OCI-LY3 (cell line): ENCODE data around the gene DTX3L.

Experiments used
- EZH2phosphoT487 ChIP-seq: fragments of 200-600 bp; shearing (Covaris generic); IDR thresholded peaks from 2 replicates; pipeline ENCODE4 v1.6.1; 2018; ENCODE audit warnings: antibody characterized with exemption, mixed run types, low read depth
- TF ChIP-seq, protein P1 (sequence below): fragments of 200-600, 300-600 bp; sonication (generic); IDR thresholded peaks from 2 replicates; pipeline ENCODE4 v1.5.1; 2014; ENCODE audit warnings: antibody characterized with exemption, low read length, low read depth

DNA sequence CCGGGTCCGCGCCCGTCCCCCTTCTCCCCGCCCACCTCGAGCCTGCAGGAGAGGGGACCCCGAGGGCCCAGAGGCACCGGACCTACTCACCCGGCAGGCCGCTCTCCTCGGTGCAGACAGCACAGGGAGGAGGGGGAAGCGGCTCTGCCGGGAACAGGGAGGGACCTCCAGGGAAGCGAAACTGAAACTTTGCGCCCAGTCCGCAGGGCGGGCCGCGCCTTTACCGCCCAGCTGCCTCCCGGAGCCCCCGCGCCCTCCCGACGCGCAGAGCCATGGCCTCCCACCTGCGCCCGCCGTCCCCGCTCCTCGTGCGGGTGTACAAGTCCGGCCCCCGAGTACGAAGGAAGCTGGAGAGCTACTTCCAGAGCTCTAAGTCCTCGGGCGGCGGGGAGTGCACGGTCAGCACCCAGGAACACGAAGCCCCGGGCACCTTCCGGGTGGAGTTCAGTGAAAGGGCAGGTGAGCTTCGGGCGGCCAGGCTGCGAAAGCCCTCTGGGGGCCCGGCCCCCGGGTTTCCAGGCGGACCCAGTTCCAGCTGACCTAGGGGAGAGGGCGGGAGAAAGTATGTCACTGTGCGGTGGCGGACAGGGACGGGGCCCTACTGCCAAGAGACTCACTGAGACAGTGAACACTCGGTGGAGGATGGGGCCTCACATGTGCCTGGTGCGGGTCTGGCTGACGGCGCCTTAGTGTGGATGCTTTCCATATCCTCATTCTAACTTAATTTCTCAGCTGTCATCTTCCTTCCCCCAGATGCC lies at the start of gene DTX3L, which contains the start of gene PARP9:
- TF ChIP-seq, protein P1, sequence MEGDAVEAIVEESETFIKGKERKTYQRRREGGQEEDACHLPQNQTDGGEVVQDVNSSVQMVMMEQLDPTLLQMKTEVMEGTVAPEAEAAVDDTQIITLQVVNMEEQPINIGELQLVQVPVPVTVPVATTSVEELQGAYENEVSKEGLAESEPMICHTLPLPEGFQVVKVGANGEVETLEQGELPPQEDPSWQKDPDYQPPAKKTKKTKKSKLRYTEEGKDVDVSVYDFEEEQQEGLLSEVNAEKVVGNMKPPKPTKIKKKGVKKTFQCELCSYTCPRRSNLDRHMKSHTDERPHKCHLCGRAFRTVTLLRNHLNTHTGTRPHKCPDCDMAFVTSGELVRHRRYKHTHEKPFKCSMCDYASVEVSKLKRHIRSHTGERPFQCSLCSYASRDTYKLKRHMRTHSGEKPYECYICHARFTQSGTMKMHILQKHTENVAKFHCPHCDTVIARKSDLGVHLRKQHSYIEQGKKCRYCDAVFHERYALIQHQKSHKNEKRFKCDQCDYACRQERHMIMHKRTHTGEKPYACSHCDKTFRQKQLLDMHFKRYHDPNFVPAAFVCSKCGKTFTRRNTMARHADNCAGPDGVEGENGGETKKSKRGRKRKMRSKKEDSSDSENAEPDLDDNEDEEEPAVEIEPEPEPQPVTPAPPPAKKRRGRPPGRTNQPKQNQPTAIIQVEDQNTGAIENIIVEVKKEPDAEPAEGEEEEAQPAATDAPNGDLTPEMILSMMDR: no peak
- TF ChIP-seq EZH2phosphoT487: no peak
